ENCODE results near the gene TRPV4. TPM values are rescaled to one million over a fixed set of nuclear protein-coding genes. Genes with fewer than 3 reads are reported as not detected.
"Not testable (repeated sequence)": the region's sequence is repeated elsewhere in the genome, so short reads cannot be mapped to it uniquely, and the experiment has no call there.

The TRPV4 gene
- total and polyA plus RNA-seq, 7 experiments from 2014 or later: 0.81 TPM; not detected in 6

DNA sequence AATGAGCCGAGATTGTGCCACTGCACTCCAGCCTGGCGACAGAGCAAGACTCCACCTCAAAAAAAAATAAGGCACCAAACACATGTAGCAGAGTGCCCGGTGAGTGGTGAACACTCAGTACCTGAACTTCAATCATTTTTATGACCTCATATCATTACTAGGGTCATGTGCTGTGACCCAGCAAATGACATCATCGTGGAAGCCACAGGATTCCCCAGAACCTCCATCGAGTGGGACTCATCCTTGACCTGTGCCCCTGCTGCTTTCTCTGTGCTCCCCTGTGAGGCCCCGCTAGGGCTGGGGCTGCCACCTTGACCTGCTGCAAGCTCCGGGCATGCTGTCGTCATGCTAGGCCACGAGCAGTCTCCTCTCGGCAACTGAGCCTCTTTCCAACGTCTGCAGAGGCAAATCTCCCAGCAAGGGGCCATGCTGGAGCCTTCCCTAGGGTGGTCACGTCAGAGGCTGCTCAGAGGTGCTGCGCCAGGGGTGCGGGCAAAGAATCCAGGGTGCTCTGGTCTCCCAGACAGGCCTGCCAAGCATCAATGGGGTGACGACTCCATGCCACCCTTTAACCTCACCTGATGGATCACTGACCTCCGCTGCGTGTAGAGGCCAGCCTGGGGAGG is 28.6 kb upstream of the TRPV4 start:
- Mint-ChIP-seq H3K27me3 (no peaks in the 10 kb centered on the region), H3K27ac (no peak overlapping the region), H3K4me3 (no peak overlapping the region), H3K36me3 (peaks cover 0 to 15% (median 0%) of the 10 kb centered on the region in 5 donors), H3K9me3 (no peaks in the 10 kb centered on the region), H3K4me1 (peaks cover 5 to 30% (median 24%) of the 10 kb centered on the region in 7 donors)
- Histone ChIP-seq H3K27ac (ENCODE audit: low read depth, low read length) (no peak overlapping the region), H3K27me3 (ENCODE audit: control insufficient read depth in 2 of 2, insufficient read depth in 2 of 2, low read length in 2 of 2) (no peaks in the 10 kb centered on the region), H3K36me3 (ENCODE audit: control insufficient read depth in 2 of 3, insufficient read depth in 3 of 3, low read length in 3 of 3) (peaks cover 0 to 30% (median 10%) of the 10 kb centered on the region in 3 experiments), H3K4me3 (ENCODE audit: low read length) (no peak overlapping the region), H3K4me1 (ENCODE audit: control insufficient read depth in 2 of 2, insufficient read depth in 2 of 2, low read length in 2 of 2) (peaks cover 5 to 16% of the 10 kb centered on the region in 2 donors), H3K9me3 (ENCODE audit: control insufficient read depth in 2 of 3, low read length in 3 of 3) (no peaks in the 10 kb centered on the region)
- intact Hi-C loops (cut with micrococcal nuclease): no loop called here
- POLR2A ChIA-PET: no interaction called here
- no peak for DNase-seq
- no peak for ATAC-seq
- CTCF ChIA-PET: interaction anchor here (1.4 kb wide), 1 partner anchor 16 kb away, joined by 4 read pairs; no protein-coding TSS in a partner anchor

DNA sequence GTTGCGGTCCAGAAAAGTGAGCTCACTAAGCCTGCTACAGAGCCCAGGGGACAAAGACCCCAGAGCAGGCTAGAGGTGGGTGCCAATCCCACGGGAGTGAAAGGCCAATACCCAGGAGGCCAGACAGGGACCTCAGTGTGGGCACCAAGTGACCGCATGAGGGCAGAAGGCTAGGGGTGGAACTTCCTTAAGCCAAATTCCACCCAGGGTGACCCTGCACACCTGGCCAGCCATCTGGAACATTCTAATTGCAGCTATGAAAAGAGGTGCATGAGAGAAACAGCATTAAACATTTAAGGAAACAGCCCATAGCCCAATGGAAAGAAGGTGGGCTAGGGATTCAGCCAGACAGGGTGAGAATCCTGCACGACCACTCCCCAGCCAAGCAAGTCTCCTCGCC is 27.8 kb upstream of the TRPV4 start:
- H3K4me3 ChIP-seq (ENCODE audit: low read length): no peak overlapping the region
- H3K4me1 Mint-ChIP-seq: peaks cover 5 to 25% (median 19%) of the 10 kb centered on the region in 7 donors
- no peaks in the 10 kb centered on the region for H3K27me3 Mint-ChIP-seq
- POLR2A ChIA-PET: no interaction called here
- intact Hi-C loops (cut with micrococcal nuclease): no loop called here
- no peaks in the 10 kb centered on the region for H3K9me3 ChIP-seq (ENCODE audit: control insufficient read depth in 2 of 3, low read length in 3 of 3)
- H3K36me3 Mint-ChIP-seq: peaks cover 0 to 20% (median 0%) of the 10 kb centered on the region in 5 donors
- DNase-seq (no peak), ATAC-seq (no peak)
- peak overlapping the region in 1 of 9 donors; percentile 52 for H3K27ac Mint-ChIP-seq
- H3K36me3 ChIP-seq (ENCODE audit: control insufficient read depth in 2 of 3, insufficient read depth in 3 of 3, low read length in 3 of 3): peaks cover 0 to 36% (median 10%) of the 10 kb centered on the region in 3 experiments
- CTCF ChIA-PET: interaction anchor here (1.4 kb wide), 1 partner anchor 16 kb away, joined by 4 read pairs; no protein-coding TSS in a partner anchor
- no peaks in the 10 kb centered on the region for H3K27me3 ChIP-seq (ENCODE audit: control insufficient read depth in 2 of 2, insufficient read depth in 2 of 2, low read length in 2 of 2)
- H3K9me3 Mint-ChIP-seq: no peaks in the 10 kb centered on the region
- H3K4me3 Mint-ChIP-seq: no peak overlapping the region
- H3K4me1 ChIP-seq (ENCODE audit: control insufficient read depth in 2 of 2, insufficient read depth in 2 of 2, low read length in 2 of 2): peaks cover 5 to 16% of the 10 kb centered on the region in 2 donors
- H3K27ac ChIP-seq (ENCODE audit: low read depth, low read length): no peak overlapping the region

DNA sequence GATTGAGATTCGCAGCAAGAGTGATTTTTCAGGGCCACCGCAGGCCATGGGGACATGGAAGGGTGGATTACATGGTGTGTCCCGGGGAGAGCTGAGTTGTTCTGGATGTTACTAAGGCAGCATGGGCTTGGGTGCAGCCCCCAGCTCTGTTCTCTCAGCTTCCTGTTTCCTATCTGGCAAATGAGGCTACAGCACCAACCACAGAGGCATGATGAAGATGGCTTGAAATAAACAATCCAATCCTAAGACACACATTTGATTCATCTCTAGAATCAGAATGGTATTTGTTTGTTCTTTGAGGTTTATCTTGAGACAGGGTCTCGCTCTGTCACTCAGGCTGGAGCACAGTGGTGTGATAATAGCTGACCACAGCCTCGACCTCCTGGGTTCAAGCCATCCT is 25.6 kb upstream of the TRPV4 start:
- Histone ChIP-seq H3K36me3 (ENCODE audit: control insufficient read depth in 2 of 3, insufficient read depth in 3 of 3, low read length in 3 of 3) (peaks cover 0 to 54% (median 10%) of the 10 kb centered on the region in 3 experiments), H3K27ac (ENCODE audit: low read depth, low read length) (peak overlapping the region; percentile 35), H3K4me1 (ENCODE audit: control insufficient read depth in 2 of 2, insufficient read depth in 2 of 2, low read length in 2 of 2) (peaks cover 0 to 8% of the 10 kb centered on the region in 2 donors), H3K9me3 (ENCODE audit: control insufficient read depth in 2 of 3, low read length in 3 of 3) (no peaks in the 10 kb centered on the region), H3K4me3 (ENCODE audit: low read length) (no peak overlapping the region), H3K27me3 (ENCODE audit: control insufficient read depth in 2 of 2, insufficient read depth in 2 of 2, low read length in 2 of 2) (no peaks in the 10 kb centered on the region)
- H3K27ac Mint-ChIP-seq: peak overlapping the region in 3 of 9 donors; percentile 47 to 81 (median 80)
- H3K9me3 Mint-ChIP-seq: no peaks in the 10 kb centered on the region
- DNase-seq (no peak), ATAC-seq (no peak)
- peaks cover 0 to 8% (median 6%) of the 10 kb centered on the region in 7 donors for H3K4me1 Mint-ChIP-seq
- peaks cover 0 to 23% (median 3%) of the 10 kb centered on the region in 5 donors for H3K36me3 Mint-ChIP-seq
- H3K4me3 Mint-ChIP-seq: no peak overlapping the region
- H3K27me3 Mint-ChIP-seq: no peaks in the 10 kb centered on the region
- ChIA-PET POLR2A (interaction anchor here (0.7 to 1.3 kb wide), 2 partner anchors 8 to 20 kb away, joined by 4 to 5 read pairs; no protein-coding TSS in a partner anchor), CTCF (interaction anchor here (1.4 kb wide), 1 partner anchor 54 kb away, joined by 6 read pairs; no protein-coding TSS in a partner anchor)
- intact Hi-C loops (cut with micrococcal nuclease): no loop called here

DNA sequence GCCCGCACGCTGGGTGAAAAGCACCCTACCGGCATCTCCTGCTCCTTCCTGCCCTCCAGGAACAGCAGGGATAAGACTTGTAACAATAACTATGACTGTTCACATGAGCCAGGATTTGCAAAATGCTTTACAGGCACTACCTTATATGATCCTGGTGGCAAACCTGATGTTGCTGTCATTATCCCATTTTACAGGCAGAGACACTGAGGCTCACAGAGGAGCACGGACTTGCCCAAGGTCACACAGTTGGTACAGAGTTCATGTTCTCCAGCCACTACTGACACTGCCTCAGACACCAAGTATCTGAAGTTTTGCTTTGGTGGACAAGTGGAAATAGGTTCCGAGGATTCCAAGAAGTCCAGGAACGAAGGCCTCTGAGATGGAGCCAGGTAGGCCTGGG is 24.5 kb upstream of the TRPV4 start:
- Mint-ChIP-seq H3K9me3 (no peaks in the 10 kb centered on the region), H3K27ac (peak overlapping the region in 2 of 9 donors; percentile 30 to 56), H3K4me3 (no peak overlapping the region), H3K36me3 (peaks cover 0 to 24% (median 4%) of the 10 kb centered on the region in 5 donors), H3K27me3 (no peaks in the 10 kb centered on the region), H3K4me1 (peaks cover 0 to 8% (median 4%) of the 10 kb centered on the region in 7 donors)
- intact Hi-C loops (cut with micrococcal nuclease): no loop called here
- Histone ChIP-seq H3K9me3 (ENCODE audit: control insufficient read depth in 2 of 3, low read length in 3 of 3) (no peaks in the 10 kb centered on the region), H3K36me3 (ENCODE audit: control insufficient read depth in 2 of 3, insufficient read depth in 3 of 3, low read length in 3 of 3) (peaks cover 0 to 57% (median 10%) of the 10 kb centered on the region in 3 experiments), H3K27me3 (ENCODE audit: control insufficient read depth in 2 of 2, insufficient read depth in 2 of 2, low read length in 2 of 2) (no peaks in the 10 kb centered on the region), H3K4me1 (ENCODE audit: control insufficient read depth in 2 of 2, insufficient read depth in 2 of 2, low read length in 2 of 2) (no peaks in the 10 kb centered on the region), H3K4me3 (ENCODE audit: low read length) (no peak overlapping the region), H3K27ac (ENCODE audit: low read depth, low read length) (no peak overlapping the region)
- POLR2A ChIA-PET: interaction anchor here (1.0 to 1.3 kb wide), 2 partner anchors 9 to 21 kb away, joined by 5 read pairs; no protein-coding TSS in a partner anchor
- no peak for DNase-seq
- CTCF ChIA-PET: no interaction called here
- ATAC-seq: no peak

DNA sequence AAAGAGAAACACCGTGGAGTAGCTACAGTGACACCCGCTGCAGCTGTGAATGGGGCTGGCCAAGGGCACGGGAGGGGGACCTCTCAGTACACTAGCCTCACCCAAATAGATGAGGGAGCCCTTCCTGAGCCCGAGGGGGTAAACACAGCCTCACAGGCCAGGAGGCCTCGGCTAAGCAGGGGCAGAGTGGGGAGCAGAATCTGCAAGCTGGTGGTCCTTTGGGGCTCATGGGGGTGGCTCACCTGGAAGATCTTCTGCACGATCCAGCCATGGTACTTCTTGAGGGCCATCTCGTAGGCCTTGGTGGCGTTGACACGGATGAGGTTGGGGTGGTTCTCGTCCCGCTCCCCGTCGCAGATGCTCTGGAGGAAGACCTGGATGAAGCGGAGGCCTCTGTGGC is 22.2 kb upstream of the TRPV4 start:
- no peaks in the 10 kb centered on the region for H3K9me3 Mint-ChIP-seq
- DNase-seq (no peak), ATAC-seq (no peak)
- H3K36me3 ChIP-seq (ENCODE audit: control insufficient read depth in 2 of 3, insufficient read depth in 3 of 3, low read length in 3 of 3): peaks cover 0 to 57% (median 10%) of the 10 kb centered on the region in 3 experiments
- no peaks in the 10 kb centered on the region for H3K9me3 ChIP-seq (ENCODE audit: control insufficient read depth in 2 of 3, low read length in 3 of 3)
- no peak overlapping the region for H3K27ac ChIP-seq (ENCODE audit: low read depth, low read length)
- peaks cover 0 to 32% (median 4%) of the 10 kb centered on the region in 5 donors for H3K36me3 Mint-ChIP-seq
- ChIA-PET CTCF (interaction anchor here (0.6 kb wide), 2 partner anchors 1150 to 1343 kb away, joined by 3 to 4 read pairs; no protein-coding TSS in a partner anchor), POLR2A (no interaction called here)
- no peak overlapping the region for H3K4me3 ChIP-seq (ENCODE audit: low read length)
- H3K27ac Mint-ChIP-seq: peak overlapping the region in 1 of 9 donors; percentile 32
- intact Hi-C loops (cut with micrococcal nuclease): no loop called here
- no peaks in the 10 kb centered on the region for H3K4me1 ChIP-seq (ENCODE audit: control insufficient read depth in 2 of 2, insufficient read depth in 2 of 2, low read length in 2 of 2)
- no peak overlapping the region for H3K4me3 Mint-ChIP-seq
- no peaks in the 10 kb centered on the region for H3K27me3 Mint-ChIP-seq
- H3K4me1 Mint-ChIP-seq: peaks cover 0 to 8% (median 5%) of the 10 kb centered on the region in 7 donors
- H3K27me3 ChIP-seq (ENCODE audit: control insufficient read depth in 2 of 2, insufficient read depth in 2 of 2, low read length in 2 of 2): no peaks in the 10 kb centered on the region

DNA sequence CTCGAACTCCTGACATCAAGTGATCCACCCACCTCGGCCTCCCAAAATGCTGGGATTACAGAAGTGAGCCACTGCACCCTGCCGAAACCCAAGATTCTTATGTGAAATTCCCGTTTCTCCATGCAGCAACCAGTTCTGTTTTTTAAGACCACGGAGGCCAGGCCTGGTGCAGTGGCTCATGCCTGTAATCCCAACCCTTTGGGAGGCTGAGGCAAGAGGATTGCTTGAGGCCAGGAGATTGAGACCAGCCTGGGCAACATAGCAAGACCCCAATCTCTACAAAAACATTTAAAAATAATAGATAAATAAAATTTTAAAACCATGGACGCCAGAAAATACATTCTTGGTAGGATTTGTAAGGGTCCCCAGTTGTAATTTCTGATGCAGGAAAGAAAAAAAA is 17.3 kb upstream of the TRPV4 start:
- H3K4me1 Mint-ChIP-seq; H3K27ac ChIP-seq (ENCODE audit: low read depth, low read length); H3K9me3 ChIP-seq (ENCODE audit: control insufficient read depth in 2 of 3, low read length in 3 of 3); H3K9me3 Mint-ChIP-seq; DNase-seq; intact Hi-C loops (cut with micrococcal nuclease); ATAC-seq; H3K4me3 Mint-ChIP-seq; H3K27me3 Mint-ChIP-seq; CTCF ChIA-PET; H3K4me3 ChIP-seq (ENCODE audit: low read length); H3K27ac Mint-ChIP-seq; POLR2A ChIA-PET; H3K27me3 ChIP-seq (ENCODE audit: control insufficient read depth in 2 of 2, insufficient read depth in 2 of 2, low read length in 2 of 2); H3K36me3 Mint-ChIP-seq; H3K4me1 ChIP-seq (ENCODE audit: control insufficient read depth in 2 of 2, insufficient read depth in 2 of 2, low read length in 2 of 2): not testable (repeated sequence)
- H3K36me3 ChIP-seq (ENCODE audit: control insufficient read depth in 2 of 3, insufficient read depth in 3 of 3, low read length in 3 of 3): peaks cover 0 to 26% (median 0%) of the 10 kb centered on the region in 3 experiments

All from naive thymus-derived CD4-positive, alpha-beta T cell (primary cell).